Esophagus muscularis mucosa (tissue), 4 donors: ENCODE results near the gene DLG5. TPM values are rescaled to one million over a fixed set of nuclear protein-coding genes. Genes with fewer than 3 reads are reported as not detected.

Experiments used
- DNase-seq: peaks from one replicate; pipeline ENCODE4 v3.0.0-alpha.2; 2017; ENCODE audit errors: extremely low spot score
- H3K27ac ChIP-seq, 4 donors: fragments of 200-600 bp; sonication (generic); replicated peaks in 1 of 4; 1 replicate in 3 of 4; 2 replicates in 1 of 4; pipeline ENCODE4 v1.5.1; 2016 to 2019; ENCODE audit warnings: mild to moderate bottlenecking in 1 of 4
- H3K27me3 ChIP-seq, 4 donors: fragments of 200-600 bp; sonication (generic); one replicate each; pipeline versions ENCODE4 v1.5.1 to v1.6.0; 2016 to 2019
- H3K36me3 ChIP-seq, 4 donors: fragments of 200-600 bp; sonication (generic); one replicate each; pipeline ENCODE4 v1.5.1; 2016 to 2019
- H3K4me1 ChIP-seq, 4 donors: fragments of 200-600 bp; sonication (generic); one replicate each; pipeline ENCODE4 v1.5.1; 2016 to 2019
- H3K4me3 ChIP-seq, 4 donors: fragments of 200-600 bp; sonication (generic); 1 replicate in 2 of 4; 2 replicates in 2 of 4; pipeline ENCODE4 v1.5.1; 2016 to 2019; ENCODE audit warnings: mild to moderate bottlenecking in 4 of 4, moderate library complexity in 1 of 4
- H3K9me3 ChIP-seq, 4 donors: fragments of 200-600 bp; sonication (generic); 1 replicate in 3 of 4; 2 replicates in 1 of 4; pipeline ENCODE4 v1.5.1; 2016 to 2019
- CTCF ChIP-seq, 3 experiments: fragments of 200-600 bp in 2 of 3; fragments of 450-650 bp in 1 of 3; sonication (generic) in 2 of 3; IDR thresholded peaks; one replicate each; pipeline ENCODE4 v1.5.1; 2017 to 2019; ENCODE audit warnings: antibody characterized with exemption in 3 of 3, mild to moderate bottlenecking in 2 of 3, moderate library complexity in 1 of 3
- EP300 ChIP-seq: sonication (generic); formaldehyde crosslinking; IDR thresholded peaks from one replicate; pipeline ENCODE4 v1.6.1; 2017; ENCODE audit warnings: antibody characterized with exemption
- POLR2A ChIP-seq: fragments of 450-650 bp; IDR thresholded peaks from one replicate; pipeline ENCODE4 v1.6.1; 2017; ENCODE audit warnings: antibody characterized with exemption, moderate library complexity, mild to moderate bottlenecking, low read depth
- POLR2AphosphoS5 ChIP-seq, 2 donors: sonication (generic); formaldehyde crosslinking; IDR thresholded peaks; one replicate each; pipeline ENCODE4 v1.6.1; 2017; ENCODE audit warnings: antibody characterized with exemption in 2 of 2
- WGBS: methylation state at CpG from one replicate; pipeline ENCODE4 v1.1.5; 2018; 5-methylcytosine and 5-hydroxymethylcytosine counted together
- intact Hi-C: fragments of 100-400 bp; cut with DNase I; formaldehyde crosslinking; loops from one replicate; pipeline ENCODE4 v1.15.1; 2023
- total RNA-seq, 4 donors: library from RNA; depleted of rRNA; stranded (reverse); fragments of >200 nt; gene quantifications; one replicate each; pipeline versions ENCODE4 v1.1.0 to v1.2.1, GENCODE V29; 2016

Gene DLG5
- total RNA-seq, 4 donors from 2014 or later: 55.7 to 120 (median 76.6) TPM

- 65% methylated on average over 5 of the region's 5 CpGs for WGBS
- peak overlapping the region; percentile 9 to 81 (median 63) for H3K27ac ChIP-seq
- no peak for DNase-seq
- TF ChIP-seq EP300 (no peak), CTCF (IDR thresholded peaks at IDR 0.05) (no peak), POLR2A (no peak), POLR2AphosphoS5 (IDR thresholded peaks at IDR 0.05) (no peak)
- no peak overlapping the region for H3K4me3 ChIP-seq
- no peaks in the 10 kb centered on the region for H3K27me3 ChIP-seq
- H3K4me1 ChIP-seq: peaks cover 38 to 93% (median 89%) of the 10 kb centered on the region in 4 donors
- intact Hi-C loops: no loop called here
- H3K9me3 ChIP-seq: no peaks in the 10 kb centered on the region
- H3K36me3 ChIP-seq: no peaks in the 10 kb centered on the region
These were observed 33.8 kb downstream of the DLG5 start for GRCh38 chr10:77892761-77893160.

- DNase-seq: no peak
- WGBS: 51% methylated on average over 8 of the region's 8 CpGs
- H3K27ac ChIP-seq: peak overlapping the region; percentile 50 to 81 (median 63)
- no peaks in the 10 kb centered on the region for H3K9me3 ChIP-seq
- no peak overlapping the region for H3K4me3 ChIP-seq
- peaks cover 44 to 93% (median 93%) of the 10 kb centered on the region in 4 donors for H3K4me1 ChIP-seq
- no peaks in the 10 kb centered on the region for H3K36me3 ChIP-seq
- H3K27me3 ChIP-seq: no peaks in the 10 kb centered on the region
- intact Hi-C loops: no loop called here
- TF ChIP-seq CTCF (IDR thresholded peaks at IDR 0.05) (no peak), POLR2AphosphoS5 (IDR thresholded peaks at IDR 0.05) (peak; percentile 40 to 47), POLR2A (no peak)
These were observed 34.4 kb downstream of the DLG5 start for GRCh38 chr10:77892021-77892739.

- Histone ChIP-seq H3K4me1 (peaks cover 57 to 98% (median 95%) of the 10 kb centered on the region in 4 donors), H3K36me3 (no peaks in the 10 kb centered on the region), H3K27ac (peak overlapping the region in 3 of 4 donors; percentile 72 to 81 (median 81)), H3K9me3 (no peaks in the 10 kb centered on the region), H3K27me3 (no peaks in the 10 kb centered on the region), H3K4me3 (no peak overlapping the region)
- WGBS: 81% methylated on average over 7 of the region's 7 CpGs
- TF ChIP-seq CTCF (IDR thresholded peaks at IDR 0.05) (no peak), EP300 (no peak), POLR2AphosphoS5 (IDR thresholded peaks at IDR 0.05) (no peak), POLR2A (no peak)
- intact Hi-C loops: no loop called here
- DNase-seq: no peak
These were observed 36.5 kb downstream of the DLG5 start for GRCh38 chr10:77890097-77890496.

GRCh38 chr10:77889277-77889903, 37.2 kb downstream of the DLG5 start:
- no peak for TF ChIP-seq POLR2A
- TF ChIP-seq EP300: no peak
- TF ChIP-seq POLR2AphosphoS5 (IDR thresholded peaks at IDR 0.05): no peak
- TF ChIP-seq CTCF (IDR thresholded peaks at IDR 0.05): no peak
- intact Hi-C loops: no loop called here

More at GRCh38 chr10:77889277-77889903, 37.2 kb downstream of the DLG5 start:
- DNase-seq: no peak
- H3K27me3 ChIP-seq: no peaks in the 10 kb centered on the region
- no peak overlapping the region for H3K4me3 ChIP-seq
- WGBS: 63% methylated on average over 7 of the region's 8 CpGs
- no peaks in the 10 kb centered on the region for H3K36me3 ChIP-seq
- H3K9me3 ChIP-seq: no peaks in the 10 kb centered on the region
- H3K4me1 ChIP-seq: peaks cover 54 to 98% (median 91%) of the 10 kb centered on the region in 4 donors
- peak overlapping the region; percentile 63 to 81 (median 76) for H3K27ac ChIP-seq
